ENCODE results near the gene IPO4. TPM values are rescaled to one million over a fixed set of nuclear protein-coding genes. Genes with fewer than 3 reads are reported as not detected.

The IPO4 gene
- total RNA-seq, 1 experiment from 2014 or later = 102 TPM

DNA sequence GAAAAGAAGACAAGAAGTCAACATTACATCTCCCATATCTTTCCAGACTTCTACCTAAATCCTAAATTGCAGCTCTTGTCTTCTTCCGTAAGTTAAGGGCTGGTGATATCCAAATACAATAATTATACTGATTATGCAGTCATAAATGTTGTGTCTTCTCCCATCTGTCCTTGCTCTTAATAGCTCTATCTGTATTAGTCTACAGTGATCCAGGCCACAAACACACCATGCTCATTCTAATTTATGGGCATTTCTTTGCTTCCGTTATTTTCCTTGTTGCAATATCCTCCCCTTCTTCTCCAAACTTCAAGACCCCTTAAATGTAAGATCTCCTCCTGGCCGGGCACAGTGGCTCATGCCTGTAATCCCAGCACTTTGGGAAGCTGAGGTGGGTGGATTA is 30.9 kb upstream of the IPO4 start:
- Histone ChIP-seq H3K4me1 (ENCODE audit: control insufficient read depth in 1 of 2, insufficient read depth in 2 of 2, low read length in 2 of 2) (peaks cover 13 to 14% of the 10 kb centered on the region in 2 experiments), H2AFZ (ENCODE audit: low read depth, low read length, poor library complexity, severe bottlenecking) (no peak overlapping the region), H4K20me1 (ENCODE audit: insufficient read depth) (no peaks in the 10 kb centered on the region), H3K79me2 (ENCODE audit: insufficient read depth, low read length) (peaks cover 54% of the 10 kb centered on the region), H3K36me3 (ENCODE audit: control insufficient read depth in 1 of 2, insufficient read depth in 2 of 2, low read length in 2 of 2) (peaks cover 0 to 2% of the 10 kb centered on the region in 2 experiments; a peak in 1 of 4 replicates), H3K4me3 (replicated peaks in 1 of 2; ENCODE audit: low read depth in 1 of 2, low read length in 2 of 2) (no peak overlapping the region), H3K9me3 (ENCODE audit: control insufficient read depth in 1 of 2, insufficient read depth in 1 of 2, low read depth in 1 of 2, low read length in 2 of 2) (no peaks in the 10 kb centered on the region), H3K27ac (ENCODE audit: low read depth, low read length) (no peak overlapping the region), H3K9ac (ENCODE audit: low read length) (no peak overlapping the region), H3K4me2 (ENCODE audit: low read length) (no peak overlapping the region), H3K27me3 (ENCODE audit: insufficient read depth, low read length) (no peaks in the 10 kb centered on the region), H3K9me2 (ENCODE audit: insufficient read depth) (no peaks in the 10 kb centered on the region)
- ChIA-PET POLR2A (no interaction called here), RAD21 (ENCODE audit: low non-redundant PET in 1 of 2, low total read pairs in 2 of 2, uncharacterized antibody in 2 of 2, unreplicated experiment in 2 of 2) (interaction anchor here in 1 of 2 experiments (0.7 kb wide), 1 partner anchor 29 kb away, joined by 7 read pairs; no protein-coding TSS in a partner anchor), CTCF (interaction anchor here (0.7 to 0.8 kb wide), 3 partner anchors 89 to 1810 kb away, joined by 3 to 4 read pairs (median 3); no protein-coding TSS in a partner anchor)
- DNase-seq (ENCODE audit: low read depth, low spot score) = no peak
- no peak for ATAC-seq
- intact Hi-C loops (cut with micrococcal nuclease) = loop anchor here (10.0 kb wide), 1 partner anchor 215 kb away; no protein-coding TSS in a partner anchor
- no TSS peak for BruUV-seq (replicated peaks)
- TF ChIP-seq FOSL1 (IDR thresholded peaks at IDR 0.05; ENCODE audit: low read depth) (no peak), SIN3A (IDR thresholded peaks at IDR 0.05; ENCODE audit: low read depth) (no peak)

DNA sequence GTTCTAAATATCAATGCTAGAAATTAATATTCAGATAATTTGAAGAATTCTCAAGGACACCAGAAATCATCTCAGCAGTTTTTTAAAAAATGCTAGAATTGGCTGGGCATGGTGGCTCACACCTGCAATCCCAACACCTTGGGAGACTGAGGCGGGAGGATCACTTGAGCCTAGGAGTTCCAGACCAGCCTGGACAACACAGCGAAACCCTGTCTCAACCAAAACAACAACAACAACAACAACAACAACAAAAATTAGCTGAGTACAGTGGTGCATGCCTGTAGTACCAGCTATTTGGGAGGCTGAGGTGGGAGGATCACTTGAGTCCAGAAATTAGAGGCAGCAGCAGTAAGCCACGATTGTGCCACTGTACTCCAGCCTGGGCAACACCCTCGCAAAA is 30.5 kb upstream of the IPO4 start:
- ChIA-PET POLR2A (no interaction called here), RAD21 (ENCODE audit: low non-redundant PET in 1 of 2, low total read pairs in 2 of 2, uncharacterized antibody in 2 of 2, unreplicated experiment in 2 of 2) (interaction anchor here in 1 of 2 experiments (0.7 kb wide), 1 partner anchor 29 kb away, joined by 7 read pairs; no protein-coding TSS in a partner anchor), CTCF (interaction anchor here (0.7 to 0.8 kb wide), 3 partner anchors 89 to 1809 kb away, joined by 3 to 4 read pairs (median 3); no protein-coding TSS in a partner anchor)
- intact Hi-C loops (cut with micrococcal nuclease) = loop anchor here (10.0 kb wide), 1 partner anchor 216 kb away; no protein-coding TSS in a partner anchor
- Histone ChIP-seq H3K79me2 (ENCODE audit: insufficient read depth, low read length) (peaks cover 49% of the 10 kb centered on the region), H3K4me1 (ENCODE audit: control insufficient read depth in 1 of 2, insufficient read depth in 2 of 2, low read length in 2 of 2) (peaks cover 17 to 18% of the 10 kb centered on the region in 2 experiments), H3K4me3 (replicated peaks in 1 of 2; ENCODE audit: low read depth in 1 of 2, low read length in 2 of 2) (no peak overlapping the region), H3K4me2 (ENCODE audit: low read length) (no peak overlapping the region), H3K9me2 (ENCODE audit: insufficient read depth) (no peaks in the 10 kb centered on the region), H3K27ac (ENCODE audit: low read depth, low read length) (no peak overlapping the region), H3K9ac (ENCODE audit: low read length) (no peak overlapping the region), H3K27me3 (ENCODE audit: insufficient read depth, low read length) (no peaks in the 10 kb centered on the region), H3K36me3 (ENCODE audit: control insufficient read depth in 1 of 2, insufficient read depth in 2 of 2, low read length in 2 of 2) (peaks cover 0 to 2% of the 10 kb centered on the region in 2 experiments; a peak in 1 of 4 replicates), H3K9me3 (ENCODE audit: control insufficient read depth in 1 of 2, insufficient read depth in 1 of 2, low read depth in 1 of 2, low read length in 2 of 2) (no peaks in the 10 kb centered on the region), H2AFZ (ENCODE audit: low read depth, low read length, poor library complexity, severe bottlenecking) (no peak overlapping the region), H4K20me1 (ENCODE audit: insufficient read depth) (no peaks in the 10 kb centered on the region)
- ATAC-seq (no peak), DNase-seq (ENCODE audit: low read depth, low spot score) (no peak)
- TF ChIP-seq, protein P1, sequence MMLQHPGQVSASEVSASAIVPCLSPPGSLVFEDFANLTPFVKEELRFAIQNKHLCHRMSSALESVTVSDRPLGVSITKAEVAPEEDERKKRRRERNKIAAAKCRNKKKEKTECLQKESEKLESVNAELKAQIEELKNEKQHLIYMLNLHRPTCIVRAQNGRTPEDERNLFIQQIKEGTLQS (IDR thresholded peaks at IDR 0.05) = no peak
- TF ChIP-seq, protein P2, sequence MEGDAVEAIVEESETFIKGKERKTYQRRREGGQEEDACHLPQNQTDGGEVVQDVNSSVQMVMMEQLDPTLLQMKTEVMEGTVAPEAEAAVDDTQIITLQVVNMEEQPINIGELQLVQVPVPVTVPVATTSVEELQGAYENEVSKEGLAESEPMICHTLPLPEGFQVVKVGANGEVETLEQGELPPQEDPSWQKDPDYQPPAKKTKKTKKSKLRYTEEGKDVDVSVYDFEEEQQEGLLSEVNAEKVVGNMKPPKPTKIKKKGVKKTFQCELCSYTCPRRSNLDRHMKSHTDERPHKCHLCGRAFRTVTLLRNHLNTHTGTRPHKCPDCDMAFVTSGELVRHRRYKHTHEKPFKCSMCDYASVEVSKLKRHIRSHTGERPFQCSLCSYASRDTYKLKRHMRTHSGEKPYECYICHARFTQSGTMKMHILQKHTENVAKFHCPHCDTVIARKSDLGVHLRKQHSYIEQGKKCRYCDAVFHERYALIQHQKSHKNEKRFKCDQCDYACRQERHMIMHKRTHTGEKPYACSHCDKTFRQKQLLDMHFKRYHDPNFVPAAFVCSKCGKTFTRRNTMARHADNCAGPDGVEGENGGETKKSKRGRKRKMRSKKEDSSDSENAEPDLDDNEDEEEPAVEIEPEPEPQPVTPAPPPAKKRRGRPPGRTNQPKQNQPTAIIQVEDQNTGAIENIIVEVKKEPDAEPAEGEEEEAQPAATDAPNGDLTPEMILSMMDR (IDR thresholded peaks at IDR 0.05 in 2 of 3, conservative IDR thresholded peaks at IDR 0.05 in 1 of 3; ENCODE audit: borderline replicate concordance in 1 of 3, insufficient read depth in 1 of 3, low read depth in 2 of 3, low read length in 2 of 3) = no peak
- no peak for TF ChIP-seq ZNF274 (IDR thresholded peaks at IDR 0.05; ENCODE audit: low read depth, low read length)
- TF ChIP-seq, protein P3, sequence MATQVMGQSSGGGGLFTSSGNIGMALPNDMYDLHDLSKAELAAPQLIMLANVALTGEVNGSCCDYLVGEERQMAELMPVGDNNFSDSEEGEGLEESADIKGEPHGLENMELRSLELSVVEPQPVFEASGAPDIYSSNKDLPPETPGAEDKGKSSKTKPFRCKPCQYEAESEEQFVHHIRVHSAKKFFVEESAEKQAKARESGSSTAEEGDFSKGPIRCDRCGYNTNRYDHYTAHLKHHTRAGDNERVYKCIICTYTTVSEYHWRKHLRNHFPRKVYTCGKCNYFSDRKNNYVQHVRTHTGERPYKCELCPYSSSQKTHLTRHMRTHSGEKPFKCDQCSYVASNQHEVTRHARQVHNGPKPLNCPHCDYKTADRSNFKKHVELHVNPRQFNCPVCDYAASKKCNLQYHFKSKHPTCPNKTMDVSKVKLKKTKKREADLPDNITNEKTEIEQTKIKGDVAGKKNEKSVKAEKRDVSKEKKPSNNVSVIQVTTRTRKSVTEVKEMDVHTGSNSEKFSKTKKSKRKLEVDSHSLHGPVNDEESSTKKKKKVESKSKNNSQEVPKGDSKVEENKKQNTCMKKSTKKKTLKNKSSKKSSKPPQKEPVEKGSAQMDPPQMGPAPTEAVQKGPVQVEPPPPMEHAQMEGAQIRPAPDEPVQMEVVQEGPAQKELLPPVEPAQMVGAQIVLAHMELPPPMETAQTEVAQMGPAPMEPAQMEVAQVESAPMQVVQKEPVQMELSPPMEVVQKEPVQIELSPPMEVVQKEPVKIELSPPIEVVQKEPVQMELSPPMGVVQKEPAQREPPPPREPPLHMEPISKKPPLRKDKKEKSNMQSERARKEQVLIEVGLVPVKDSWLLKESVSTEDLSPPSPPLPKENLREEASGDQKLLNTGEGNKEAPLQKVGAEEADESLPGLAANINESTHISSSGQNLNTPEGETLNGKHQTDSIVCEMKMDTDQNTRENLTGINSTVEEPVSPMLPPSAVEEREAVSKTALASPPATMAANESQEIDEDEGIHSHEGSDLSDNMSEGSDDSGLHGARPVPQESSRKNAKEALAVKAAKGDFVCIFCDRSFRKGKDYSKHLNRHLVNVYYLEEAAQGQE (IDR thresholded peaks at IDR 0.05; ENCODE audit: low read depth) = no peak
- no peak for TF ChIP-seq EGR1 (IDR thresholded peaks at IDR 0.05; ENCODE audit: low read depth)
- no peak for TF ChIP-seq EZH2phosphoT487 (IDR thresholded peaks at IDR 0.05; ENCODE audit: borderline replicate concordance)
- TF ChIP-seq YY1 (IDR thresholded peaks at IDR 0.05; ENCODE audit: extremely low read depth, insufficient replicate concordance, low read depth, low read length) = no peak
- no peak for TF ChIP-seq POLR2A (IDR thresholded peaks at IDR 0.05; ENCODE audit: borderline replicate concordance, extremely low read depth, insufficient read depth, insufficient read length)
- TF ChIP-seq ZFX (IDR thresholded peaks at IDR 0.05) = no peak
- TF ChIP-seq, protein P4, sequence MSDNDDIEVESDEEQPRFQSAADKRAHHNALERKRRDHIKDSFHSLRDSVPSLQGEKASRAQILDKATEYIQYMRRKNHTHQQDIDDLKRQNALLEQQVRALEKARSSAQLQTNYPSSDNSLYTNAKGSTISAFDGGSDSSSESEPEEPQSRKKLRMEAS (IDR thresholded peaks at IDR 0.05) = no peak
- TF ChIP-seq CEBPB (IDR thresholded peaks at IDR 0.05; ENCODE audit: low read depth) = no peak
- no peak for TF ChIP-seq RAD21 (IDR thresholded peaks at IDR 0.05; ENCODE audit: low read depth)
- no TSS peak for BruUV-seq (replicated peaks)
